ENCODE measurements around the gene DNASE1L3. TPM values are rescaled to one million over a fixed set of nuclear protein-coding genes. Genes with fewer than 3 reads are reported as not detected.

Gene DNASE1L3, protein sequence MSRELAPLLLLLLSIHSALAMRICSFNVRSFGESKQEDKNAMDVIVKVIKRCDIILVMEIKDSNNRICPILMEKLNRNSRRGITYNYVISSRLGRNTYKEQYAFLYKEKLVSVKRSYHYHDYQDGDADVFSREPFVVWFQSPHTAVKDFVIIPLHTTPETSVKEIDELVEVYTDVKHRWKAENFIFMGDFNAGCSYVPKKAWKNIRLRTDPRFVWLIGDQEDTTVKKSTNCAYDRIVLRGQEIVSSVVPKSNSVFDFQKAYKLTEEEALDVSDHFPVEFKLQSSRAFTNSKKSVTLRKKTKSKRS
- 0.05 to 0.11 TPM (median 0.10 TPM) in 4 of 5 replicates, not detected in the other for total RNA-seq (2022; extraction: Qiagen RNA extraction)

DNA sequence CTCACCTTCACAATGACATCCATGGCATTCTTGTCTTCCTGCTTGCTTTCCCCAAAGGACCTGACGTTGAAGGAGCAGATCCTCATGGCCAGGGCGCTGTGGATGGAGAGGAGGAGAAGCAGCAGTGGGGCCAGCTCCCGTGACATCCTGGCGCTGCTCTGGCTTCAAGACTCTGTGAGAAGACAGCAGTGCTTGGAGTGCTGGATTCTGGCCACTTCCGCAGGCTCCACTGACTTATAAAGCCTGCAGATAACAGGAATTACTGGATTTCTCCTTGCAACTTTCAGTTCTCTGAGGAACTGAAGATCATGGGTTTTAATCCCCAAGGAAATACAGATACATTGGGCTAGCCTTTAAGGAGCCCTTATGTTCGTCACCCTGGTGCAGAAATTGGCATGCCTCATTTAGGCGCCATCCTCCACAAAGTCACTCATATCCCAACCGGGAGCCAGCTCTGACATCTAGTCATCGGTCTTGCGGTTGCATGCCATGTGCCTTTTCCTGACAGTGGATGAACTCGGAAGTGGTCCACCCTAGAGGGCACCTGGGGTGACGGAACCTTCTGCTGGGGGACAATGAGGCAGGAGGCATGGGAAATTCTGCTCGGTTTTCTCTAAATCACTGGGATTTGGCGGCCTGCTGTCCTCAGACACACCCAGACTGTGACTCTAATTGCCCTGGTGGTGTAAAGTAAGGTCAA lies at the start of gene DNASE1L3:
Gene DNASE1L3, minus strand, starts transcription at position 212 of the 700 bp plus-strand sequence. Its CDS starts 66 bp downstream, at position 146.

GRCh38 chr3:58237238-58237940 lies 26.6 kb upstream of the DNASE1L3 start, which contains the start of gene ABHD6:
ABHD6 (plus strand) TSS chr3:58237792; CDS start chr3:58256587, 18,795 bp downstream.

Other genes with a start within 250 kb of the DNASE1L3 start
- 321 to 346 TPM (median 338 TPM) in 5 replicates for gene FLNB, start 202.6 kb downstream of the DNASE1L3 start, total RNA-seq (2022; extraction: Qiagen RNA extraction)
- gene ABHD6, start 26.8 kb upstream of the DNASE1L3 start, total RNA-seq (2022; extraction: Qiagen RNA extraction), result 9.5 to 11.0 TPM (median 10.6 TPM) in 5 replicates
- 8.3 to 13.2 TPM (median 9.5 TPM) in 5 replicates for gene RPP14, start 95.3 kb upstream of the DNASE1L3 start, total RNA-seq (2022; extraction: Qiagen RNA extraction)
- 6.0 to 8.0 TPM (median 7.1 TPM) in 5 replicates for gene HTD2, start 95.5 kb upstream of the DNASE1L3 start, total RNA-seq (2022; extraction: Qiagen RNA extraction)
- gene PXK, start 121.9 kb upstream of the DNASE1L3 start, total RNA-seq (2022; extraction: Qiagen RNA extraction), result 5.0 to 5.5 TPM (median 5.3 TPM) in 5 replicates
- 53.3 to 67.2 TPM (median 57.7 TPM) in 5 replicates for gene PDHB, start 222.9 kb upstream of the DNASE1L3 start, total RNA-seq (2022; extraction: Qiagen RNA extraction)

Data from A549 treated with AZD2906 at 1 μM for 4 hours (cell line).